ENCODE results near the gene CNGA4.

Gene CNGA4, protein sequence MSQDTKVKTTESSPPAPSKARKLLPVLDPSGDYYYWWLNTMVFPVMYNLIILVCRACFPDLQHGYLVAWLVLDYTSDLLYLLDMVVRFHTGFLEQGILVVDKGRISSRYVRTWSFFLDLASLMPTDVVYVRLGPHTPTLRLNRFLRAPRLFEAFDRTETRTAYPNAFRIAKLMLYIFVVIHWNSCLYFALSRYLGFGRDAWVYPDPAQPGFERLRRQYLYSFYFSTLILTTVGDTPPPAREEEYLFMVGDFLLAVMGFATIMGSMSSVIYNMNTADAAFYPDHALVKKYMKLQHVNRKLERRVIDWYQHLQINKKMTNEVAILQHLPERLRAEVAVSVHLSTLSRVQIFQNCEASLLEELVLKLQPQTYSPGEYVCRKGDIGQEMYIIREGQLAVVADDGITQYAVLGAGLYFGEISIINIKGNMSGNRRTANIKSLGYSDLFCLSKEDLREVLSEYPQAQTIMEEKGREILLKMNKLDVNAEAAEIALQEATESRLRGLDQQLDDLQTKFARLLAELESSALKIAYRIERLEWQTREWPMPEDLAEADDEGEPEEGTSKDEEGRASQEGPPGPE

DNA sequence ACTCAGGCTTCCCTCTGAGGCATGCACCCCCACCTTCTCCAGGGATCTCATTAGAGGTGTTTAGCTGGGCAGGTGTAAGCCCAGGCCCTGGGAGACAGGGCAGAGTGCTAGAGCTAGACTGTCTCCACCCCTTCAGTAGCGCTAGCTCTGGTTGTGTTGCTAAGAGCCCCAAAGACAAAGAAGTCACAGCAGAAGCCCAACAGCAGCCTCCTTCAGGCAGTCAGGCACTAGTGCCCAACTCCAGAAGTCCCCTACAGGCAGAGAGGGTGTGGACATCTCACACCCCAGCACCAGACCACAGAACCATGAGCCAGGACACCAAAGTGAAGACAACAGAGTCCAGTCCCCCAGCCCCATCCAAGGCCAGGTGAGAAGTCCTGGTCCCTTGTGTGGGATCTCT, at the start of gene CNGA4:
CNGA4 (plus strand) TSS at position 188 of the 400 bp plus-strand sequence; CDS start at position 306, 118 bp downstream.
- DNase-seq (ENCODE audit: low read depth): no peak

DNA sequence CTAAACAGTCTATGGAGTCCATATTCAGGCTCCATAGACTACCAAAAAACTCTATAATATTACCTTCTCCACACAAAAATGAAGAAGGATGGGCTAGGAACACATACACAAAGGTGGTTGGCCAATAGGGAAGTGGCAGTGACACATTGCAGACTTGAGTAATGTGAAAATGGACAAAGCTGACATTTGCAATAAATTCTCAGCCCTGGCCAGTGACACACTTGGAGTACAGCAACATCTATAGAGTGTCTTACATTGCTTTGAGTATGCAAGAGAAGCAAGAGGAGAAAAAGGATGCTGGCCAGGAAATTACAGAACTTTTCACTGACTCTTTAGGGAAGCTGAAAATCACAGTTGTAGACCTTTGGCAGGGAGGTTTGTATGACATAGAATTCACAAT, 47.1 kb upstream of the CNGA4 start:
- no peak for DNase-seq (ENCODE audit: low read depth)

DNA sequence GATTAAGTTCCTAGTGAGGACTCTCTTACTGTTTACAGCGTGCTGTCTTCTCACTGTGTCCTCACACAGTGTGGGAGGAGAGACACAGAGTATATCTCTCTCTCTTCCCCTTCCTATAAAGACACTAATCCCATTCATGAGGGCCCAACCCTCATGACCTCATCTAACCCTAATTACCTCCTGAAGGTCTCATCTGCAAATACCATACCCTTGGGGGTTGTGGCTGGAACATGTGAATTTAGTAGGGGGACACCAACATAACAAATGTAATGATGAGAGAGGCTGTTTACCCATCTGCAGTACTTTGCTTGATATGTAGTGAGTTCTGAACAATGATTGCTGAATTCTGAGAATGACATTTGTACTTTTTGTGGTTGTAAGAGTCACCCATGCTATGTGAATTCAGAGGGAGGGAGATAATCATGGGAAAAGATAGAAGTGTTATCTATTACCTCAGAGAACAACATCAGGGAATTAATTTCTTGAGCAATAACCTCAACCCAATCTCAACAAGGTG, 44.8 kb upstream of the CNGA4 start:
- DNase-seq (ENCODE audit: low read depth): no peak

DNA sequence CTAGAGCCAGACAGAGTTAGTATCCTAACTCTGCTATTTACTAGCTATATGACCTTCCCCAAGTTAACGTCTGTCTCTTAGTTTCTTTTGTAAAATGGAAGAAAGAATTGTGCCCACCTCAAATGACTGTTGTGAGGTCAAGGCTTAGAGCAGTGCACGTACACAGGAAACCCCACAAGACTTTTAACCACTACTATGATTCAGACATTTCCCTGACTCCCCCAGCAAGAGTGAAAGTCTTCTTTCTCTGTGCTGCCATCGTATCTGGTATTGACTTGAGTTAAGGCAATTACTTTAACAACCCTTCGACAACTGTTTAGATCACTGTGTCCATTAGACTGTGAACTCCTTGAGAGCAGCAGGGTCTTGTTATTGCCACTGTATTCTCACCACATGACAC, 42.5 kb upstream of the CNGA4 start:
- DNase-seq (ENCODE audit: low read depth): no peak

DNA sequence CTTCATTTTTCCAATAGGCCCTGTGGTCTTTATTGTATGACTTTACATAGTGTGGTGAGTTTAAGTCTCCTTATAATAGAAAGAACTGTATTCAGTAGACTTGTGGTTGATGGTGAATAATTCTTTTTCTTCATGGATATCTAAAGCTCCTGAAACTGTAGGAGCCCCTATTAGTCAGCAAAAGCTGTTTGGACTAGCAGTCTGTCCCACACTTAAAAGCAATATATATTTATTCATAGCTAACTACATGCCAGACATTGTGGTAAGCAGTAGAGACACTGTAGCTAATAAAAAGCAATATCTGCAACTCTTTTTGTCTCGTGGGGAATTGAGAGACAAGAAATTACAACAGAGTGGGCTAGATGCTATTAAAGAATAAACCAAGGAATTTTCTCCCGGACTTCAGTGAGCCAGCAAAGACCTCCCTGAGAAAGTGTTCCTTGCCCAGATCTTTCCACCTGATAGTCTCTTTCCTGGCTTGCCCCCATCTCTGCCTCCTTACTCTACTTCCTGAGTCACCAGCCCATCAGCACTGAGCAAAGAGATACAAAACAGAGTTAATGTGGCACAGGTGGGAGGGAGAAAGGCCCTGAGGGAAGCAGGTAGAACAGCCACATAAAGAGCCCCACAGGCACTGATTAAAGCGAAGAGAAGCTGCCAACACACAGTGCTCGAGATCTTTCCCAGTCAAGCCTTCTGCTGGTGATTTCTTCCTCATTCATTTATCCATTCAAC, 41.3 kb upstream of the CNGA4 start:
- DNase-seq (ENCODE audit: low read depth): no peak

DNA sequence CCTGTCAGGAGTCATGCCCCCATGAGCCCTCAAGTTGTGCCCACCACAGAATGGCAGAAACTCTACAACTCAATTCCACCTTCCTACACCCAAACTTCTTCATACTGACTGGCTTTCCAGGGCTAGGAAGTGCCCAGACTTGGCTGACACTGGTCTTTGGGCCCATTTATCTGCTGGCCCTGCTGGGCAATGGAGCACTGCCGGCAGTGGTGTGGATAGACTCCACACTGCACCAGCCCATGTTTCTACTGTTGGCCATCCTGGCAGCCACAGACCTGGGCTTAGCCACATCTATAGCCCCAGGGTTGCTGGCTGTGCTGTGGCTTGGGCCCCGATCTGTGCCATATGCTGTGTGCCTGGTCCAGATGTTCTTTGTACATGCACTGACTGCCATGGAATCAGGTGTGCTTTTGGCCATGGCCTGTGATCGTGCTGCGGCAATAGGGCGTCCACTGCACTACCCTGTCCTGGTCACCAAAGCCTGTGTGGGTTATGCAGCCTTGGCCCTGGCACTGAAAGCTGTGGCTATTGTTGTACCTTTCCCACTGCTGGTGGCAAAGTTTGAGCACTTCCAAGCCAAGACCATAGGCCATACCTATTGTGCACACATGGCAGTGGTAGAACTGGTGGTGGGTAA, 39.6 kb upstream of the CNGA4 start, which contains the start of gene OR52W1:
OR52W1 (plus strand) TSS at position 51 of the 637 bp plus-strand sequence; CDS start at position 51, 0 bp downstream.
- DNase-seq (ENCODE audit: low read depth): no peak

DNA sequence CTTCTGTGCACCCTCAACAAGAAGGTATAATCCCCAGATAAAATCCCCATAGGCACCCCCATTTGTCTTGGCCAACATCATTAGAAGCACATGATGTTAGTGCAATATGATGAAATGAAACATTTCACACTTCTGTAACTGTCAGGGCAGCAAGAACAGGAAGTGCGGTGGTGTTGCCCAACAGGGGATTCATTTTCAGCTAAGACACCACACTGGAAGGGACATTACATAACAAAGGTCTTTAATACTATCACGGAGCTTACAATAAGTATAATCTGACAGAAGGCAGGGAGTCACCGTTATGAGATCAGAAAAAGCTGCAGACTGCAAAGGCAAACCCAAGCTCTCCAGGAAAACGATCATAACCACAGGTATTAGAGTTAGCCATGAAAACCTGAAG, 37.9 kb upstream of the CNGA4 start:
- no peak for DNase-seq (ENCODE audit: low read depth)

DNA sequence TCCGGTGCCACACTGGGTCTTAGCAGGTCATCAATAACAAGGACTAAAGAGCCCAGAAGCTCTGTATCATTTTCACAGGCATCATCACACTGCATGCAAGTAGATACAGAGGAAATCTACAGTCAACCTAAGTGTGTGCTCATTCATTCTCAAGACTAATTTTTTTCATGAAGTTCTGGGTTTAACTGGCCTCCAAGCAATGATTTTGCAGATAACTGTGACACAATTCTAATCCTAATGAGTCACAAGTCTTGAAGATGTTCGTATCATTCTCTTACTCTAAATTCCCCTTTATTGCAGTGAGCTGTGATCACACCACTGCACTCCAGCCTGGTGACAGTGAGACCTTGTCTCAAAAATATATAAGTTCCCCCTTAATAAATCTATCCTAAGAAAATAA, 37.4 kb upstream of the CNGA4 start:
- DNase-seq (ENCODE audit: low read depth): no peak

DNA sequence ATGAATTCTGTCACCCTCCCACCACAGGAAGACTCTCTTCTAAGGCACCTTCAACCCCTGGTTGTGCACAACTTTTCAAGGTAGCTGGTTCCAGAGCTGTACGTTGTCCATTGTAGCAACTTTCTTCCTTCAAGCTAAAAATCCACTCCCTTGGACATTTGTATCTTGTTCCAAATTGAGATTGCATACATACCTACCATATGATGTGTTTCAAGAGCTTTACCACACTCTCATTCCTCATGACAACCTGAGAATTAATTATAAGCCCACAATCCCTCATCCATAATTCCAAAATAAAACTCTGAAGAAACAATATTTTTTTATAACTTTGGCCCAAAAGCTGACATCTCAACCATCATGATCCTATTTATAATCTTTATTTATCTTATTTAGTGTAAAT, 36.8 kb upstream of the CNGA4 start:
- DNase-seq (ENCODE audit: low read depth): no peak

DNA sequence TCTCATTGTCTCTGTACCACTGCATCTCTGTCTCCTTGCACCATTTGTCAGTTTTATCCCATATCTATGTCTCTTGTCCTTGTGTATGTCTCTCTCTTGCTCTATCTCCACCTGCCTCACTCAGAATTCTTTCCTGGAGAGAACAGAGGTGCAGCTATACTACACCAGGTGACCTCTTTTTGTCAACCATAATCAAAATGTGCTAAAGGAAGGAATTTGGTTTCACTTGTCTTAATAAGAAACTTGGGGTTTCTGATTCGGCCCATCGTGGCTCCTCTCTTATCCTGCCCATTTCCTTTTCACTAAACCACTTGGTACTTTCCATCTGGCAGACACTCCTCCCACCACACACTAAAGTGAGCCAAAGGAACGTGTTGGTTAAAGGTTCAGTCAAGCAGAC, 35.6 kb upstream of the CNGA4 start:
- no peak for DNase-seq (ENCODE audit: low read depth)

DNA sequence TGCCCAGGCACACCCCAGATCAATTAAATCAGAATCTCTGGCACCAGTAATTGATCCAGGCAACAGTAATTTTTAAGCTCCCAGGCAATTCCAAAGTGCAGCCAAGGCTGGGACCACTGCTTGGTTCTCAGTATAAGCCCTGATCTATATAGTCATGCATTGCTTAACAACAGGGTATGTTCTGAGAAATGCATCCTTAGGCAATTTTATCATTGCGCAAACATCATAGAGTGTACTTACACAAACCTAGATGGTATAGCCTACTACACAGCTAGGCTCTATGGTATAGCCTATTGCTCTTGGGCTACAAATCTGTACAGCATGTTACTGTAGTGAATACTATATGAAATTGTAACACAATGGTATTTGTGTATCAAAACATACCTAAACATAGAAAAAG, 34.2 kb upstream of the CNGA4 start:
- no peak for DNase-seq (ENCODE audit: low read depth)

DNA sequence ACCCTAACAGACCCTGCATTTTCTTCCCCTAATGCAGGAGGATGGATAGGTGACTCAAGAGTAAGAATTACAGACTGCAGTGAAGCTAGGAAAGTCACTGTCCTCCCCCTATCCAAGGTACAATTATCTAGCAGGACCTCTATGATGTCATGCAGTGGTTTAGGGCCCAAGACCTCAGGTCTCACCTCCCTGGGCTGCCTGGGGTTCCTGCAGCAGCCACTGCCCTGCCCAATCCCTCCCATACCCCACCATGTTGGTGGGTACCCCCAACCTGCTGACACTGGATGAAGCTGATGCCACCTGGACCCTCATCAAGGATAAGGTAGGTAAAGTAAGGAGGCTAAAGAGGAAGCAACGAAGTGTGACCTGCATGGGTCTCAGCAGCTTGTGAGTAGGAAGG, 33.5 kb upstream of the CNGA4 start, which contains the start of gene C11orf42:
C11orf42 (plus strand) TSS at position 192 of the 400 bp plus-strand sequence; CDS start at position 251, 59 bp downstream.
- DNase-seq (ENCODE audit: low read depth): no peak

DNA sequence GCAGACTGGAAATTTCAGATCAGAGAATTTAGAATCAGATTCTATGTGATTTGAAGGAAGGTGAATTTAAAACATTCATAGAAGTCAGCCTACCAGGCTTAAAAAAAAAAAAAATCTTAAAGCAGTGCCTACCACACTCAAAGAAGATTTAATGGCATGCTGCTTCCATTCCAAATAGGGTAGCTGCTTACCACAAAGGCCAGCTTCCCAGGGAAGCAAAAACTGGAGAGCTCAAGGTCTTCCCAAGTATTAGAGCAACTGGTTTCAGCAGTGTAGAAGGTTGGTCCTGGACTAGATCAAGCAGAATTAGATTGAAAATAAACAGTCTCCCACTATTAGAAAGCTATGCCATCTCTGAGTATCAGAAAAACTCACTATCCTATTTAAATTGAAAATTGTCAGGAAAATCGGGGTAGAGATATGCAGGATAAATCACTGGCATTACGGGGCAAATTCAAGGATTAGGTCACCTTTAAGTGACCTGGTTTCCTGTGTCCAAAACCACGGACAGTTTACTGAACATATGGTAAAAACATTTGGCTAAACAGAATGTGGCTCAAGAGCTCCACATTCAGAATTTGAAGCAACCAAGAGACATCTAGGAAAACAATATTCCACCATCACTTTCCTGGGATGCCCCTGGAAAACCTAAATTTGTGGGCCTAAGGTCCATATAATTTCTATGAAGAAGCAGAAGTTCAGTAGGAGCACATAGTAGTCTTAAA, 32.3 kb upstream of the CNGA4 start:
- DNase-seq (ENCODE audit: low read depth): no peak

DNA sequence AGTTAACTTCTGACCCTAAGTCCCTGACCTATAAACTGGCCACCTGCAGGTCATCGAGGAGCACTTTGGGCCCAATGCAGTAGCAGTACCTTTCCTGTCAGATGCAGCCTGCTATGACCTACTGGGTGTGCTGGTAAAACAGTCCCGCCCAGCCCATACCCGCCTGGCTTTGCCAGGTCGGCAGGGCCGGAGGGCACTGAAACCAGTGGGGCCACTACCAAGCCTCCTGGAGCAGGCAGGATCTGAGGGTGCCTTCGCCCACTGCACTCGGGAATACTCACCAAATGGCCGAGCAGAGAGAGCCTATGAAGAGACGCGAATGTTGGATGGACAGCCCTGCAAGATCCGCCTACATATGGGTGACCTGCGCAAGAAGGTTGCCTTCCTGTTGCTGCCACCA, 29.1 kb upstream of the CNGA4 start:
- DNase-seq (ENCODE audit: low read depth): no peak

DNA sequence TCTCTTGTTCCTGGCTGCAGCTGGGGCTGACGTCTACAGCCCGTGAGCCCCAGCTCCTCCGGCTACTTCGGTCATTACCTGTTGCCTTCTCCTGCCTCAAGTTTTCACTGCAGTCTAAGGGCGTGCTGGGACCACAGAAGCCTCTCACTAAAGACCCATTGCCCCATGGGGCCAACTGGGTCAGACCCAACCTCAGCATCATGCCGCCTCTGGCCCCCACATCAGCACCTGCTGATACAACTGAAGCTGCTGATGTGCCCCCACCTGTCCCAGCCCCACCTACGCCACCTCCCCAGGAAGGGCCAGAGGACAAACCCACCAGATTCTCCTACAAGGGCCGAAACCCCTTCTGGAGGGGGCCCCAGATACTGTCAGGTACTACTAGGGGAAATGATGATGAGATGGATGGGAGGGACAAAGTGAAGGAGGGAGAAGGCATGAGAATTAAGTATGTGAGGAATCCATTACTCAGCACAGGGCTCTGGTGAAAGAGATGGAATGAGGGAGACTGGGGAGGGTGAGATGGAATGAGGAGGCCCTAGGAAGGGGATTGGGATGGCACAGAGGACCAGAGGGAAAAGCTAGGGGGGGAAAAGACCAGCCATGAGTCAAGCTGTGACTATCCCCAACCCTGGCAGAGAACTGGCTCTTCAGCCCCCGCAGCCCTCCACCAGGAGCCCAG, 28.5 kb upstream of the CNGA4 start:
- no peak for DNase-seq (ENCODE audit: low read depth)

DNA sequence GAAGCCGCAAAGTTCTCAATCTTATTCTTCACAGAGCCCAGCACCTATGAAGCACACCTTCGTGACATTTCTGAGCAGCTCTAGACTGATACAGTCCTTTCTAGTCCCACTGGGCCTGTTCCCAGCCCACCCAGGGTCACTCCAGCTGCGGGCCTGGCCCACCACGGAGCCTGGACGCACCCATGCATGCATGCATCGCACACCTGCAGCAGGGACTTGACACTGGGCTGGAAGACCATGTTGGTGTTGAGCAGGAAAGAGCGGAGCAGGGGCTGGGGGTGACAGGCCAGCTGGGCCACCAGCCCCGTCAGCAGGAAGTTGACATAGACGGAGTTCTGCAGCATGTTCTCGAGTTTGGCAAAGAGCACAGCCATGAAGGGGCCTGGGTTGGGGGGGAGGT, 24.4 kb upstream of the CNGA4 start:
- DNase-seq (ENCODE audit: low read depth): no peak

DNA sequence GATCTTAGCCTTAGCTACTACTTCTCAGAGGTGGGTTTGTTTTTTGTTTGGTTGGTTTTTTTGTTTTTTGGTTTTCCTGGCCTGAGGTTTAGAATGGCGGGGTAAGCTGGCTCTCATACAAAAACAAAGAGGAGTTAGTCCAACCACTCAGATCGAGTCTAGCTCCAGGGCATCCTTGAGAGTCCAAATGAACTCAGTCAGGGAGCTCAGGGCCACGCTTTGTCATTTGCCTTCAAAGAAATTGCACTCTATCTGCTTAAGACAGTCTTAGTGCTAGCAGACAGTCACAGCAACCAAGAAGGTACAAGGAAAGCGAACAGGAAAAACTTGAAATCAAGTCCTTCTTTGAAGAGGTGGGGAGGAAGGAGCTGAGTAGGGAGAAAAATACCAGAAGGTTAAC, 22.4 kb upstream of the CNGA4 start:
- DNase-seq (ENCODE audit: low read depth): no peak

DNA sequence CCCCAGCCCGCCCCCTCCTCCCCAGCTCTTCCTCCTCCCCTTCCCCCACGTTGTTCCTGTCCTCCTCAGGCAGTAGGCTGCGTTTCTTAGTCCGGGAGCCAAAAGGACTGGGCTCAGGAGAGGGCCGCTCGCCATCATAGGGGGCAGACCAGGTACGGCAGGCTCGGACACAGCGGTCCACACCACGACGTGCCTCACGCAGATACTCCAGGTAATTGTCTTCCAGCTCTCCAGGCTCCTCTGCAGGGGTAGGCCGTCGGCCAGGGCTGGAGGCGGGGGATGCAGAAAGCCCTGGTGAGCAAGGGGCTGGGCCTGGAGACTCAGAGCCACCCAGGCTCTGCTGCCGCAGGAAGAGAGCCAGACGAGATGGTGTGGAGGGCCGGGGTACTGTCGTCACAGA, 21.2 kb upstream of the CNGA4 start:
- DNase-seq (ENCODE audit: low read depth): no peak

DNA sequence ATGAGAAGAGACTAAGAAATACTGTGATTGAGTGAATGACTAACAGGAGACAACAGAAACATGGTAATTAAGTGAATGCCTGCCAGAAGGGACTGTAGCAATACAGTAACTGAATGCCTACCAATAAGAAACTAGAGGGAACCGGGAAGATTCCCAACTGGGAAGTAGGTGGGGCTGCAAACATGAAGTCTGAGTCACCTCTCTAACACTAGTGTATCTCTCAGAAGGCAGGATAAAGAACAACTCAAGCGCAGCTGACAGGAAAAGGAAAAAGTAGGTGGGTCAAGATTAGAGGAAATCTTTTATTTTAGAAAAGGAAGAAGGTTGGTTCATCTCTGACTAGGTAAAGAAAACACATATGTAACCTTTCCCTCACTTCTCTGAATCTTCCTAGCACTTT, 19.5 kb upstream of the CNGA4 start:
- no peak for DNase-seq (ENCODE audit: low read depth)

DNA sequence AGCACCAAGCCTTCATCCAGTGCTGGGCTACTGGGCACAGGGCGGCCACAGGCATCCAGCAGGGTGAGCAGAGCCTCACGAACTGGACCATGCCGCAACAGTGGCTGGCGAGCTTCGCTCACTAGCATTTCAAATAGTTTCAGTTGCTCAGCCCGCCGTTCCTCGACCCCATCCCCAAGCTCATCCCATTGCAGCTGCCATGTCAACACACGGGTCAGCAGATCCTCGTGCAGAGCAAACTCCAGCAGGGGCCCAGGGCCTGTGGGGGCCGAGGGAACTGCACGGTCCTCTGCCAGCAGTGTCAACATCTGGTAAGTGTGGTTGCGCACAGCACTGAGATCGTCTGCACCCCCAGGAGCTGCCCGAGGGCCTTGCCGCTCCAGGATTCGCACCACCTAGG, 15.0 kb upstream of the CNGA4 start:
- no peak for DNase-seq (ENCODE audit: low read depth)

DNA sequence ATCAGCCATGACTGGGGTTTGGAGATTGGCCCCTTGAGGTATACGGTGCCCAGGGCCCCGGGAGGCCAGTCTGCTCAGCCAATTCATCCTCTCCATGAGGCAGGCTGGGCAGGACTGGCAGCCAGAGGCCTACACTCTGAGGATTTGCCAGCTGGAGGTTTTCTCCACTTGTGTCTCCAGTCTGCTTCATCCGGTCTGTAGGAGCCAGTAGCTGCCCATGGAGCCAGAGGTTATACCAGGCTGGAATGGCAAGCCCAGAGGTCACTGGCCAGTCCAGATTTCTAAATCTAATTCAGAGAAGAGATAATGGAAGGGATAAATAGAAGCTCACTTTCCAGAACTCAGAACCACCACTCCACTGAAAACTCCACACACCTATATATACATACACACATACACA, 14.5 kb upstream of the CNGA4 start:
- DNase-seq (ENCODE audit: low read depth): no peak

All from stimulated activated CD8-positive, alpha-beta memory T cell treated with anti-CD3 and anti-CD28 coated beads, Interleukin-7, amount 100 ng/mL, for 24 hours (primary cell).